ENCODE measurements around the gene CAPZA1. TPM values are rescaled to one million over a fixed set of nuclear protein-coding genes. Genes with fewer than 3 reads are reported as not detected.

CAPZA1 gene
- total RNA-seq, 1 donor from 2014 or later = 121 TPM

DNA sequence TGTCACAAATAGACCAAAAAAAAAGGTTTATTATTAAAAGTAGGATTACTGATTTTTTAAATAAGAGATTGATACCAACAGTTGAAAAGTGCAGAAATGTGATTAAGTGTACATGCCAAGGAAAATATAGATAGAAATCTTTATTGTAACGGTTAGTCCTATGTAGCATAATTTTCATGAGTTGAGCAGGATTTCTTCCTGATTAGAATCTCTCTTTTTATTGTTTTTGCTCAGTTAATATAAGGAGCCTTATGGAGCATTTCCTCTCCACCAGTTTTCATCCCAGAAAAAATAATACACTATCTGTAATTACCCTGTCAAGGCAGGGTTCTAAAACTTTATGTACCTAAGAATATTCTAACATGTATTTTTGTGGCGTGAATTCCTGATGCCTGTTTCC lies 23.4 kb downstream of the CAPZA1 start:
- Mint-ChIP-seq H3K27me3 (ENCODE audit: low read depth) (no peaks in the 10 kb centered on the region), H3K4me1 (ENCODE audit: low read depth) (peaks cover 5% of the 10 kb centered on the region), H3K4me3 (ENCODE audit: unreplicated experiment) (no peak overlapping the region), H3K9me3 (ENCODE audit: low read depth) (no peaks in the 10 kb centered on the region), H3K36me3 (ENCODE audit: low read depth) (peaks cover 6% of the 10 kb centered on the region), H3K27ac (ENCODE audit: unreplicated experiment) (no peak overlapping the region)
- TF ChIP-seq, protein P1, sequence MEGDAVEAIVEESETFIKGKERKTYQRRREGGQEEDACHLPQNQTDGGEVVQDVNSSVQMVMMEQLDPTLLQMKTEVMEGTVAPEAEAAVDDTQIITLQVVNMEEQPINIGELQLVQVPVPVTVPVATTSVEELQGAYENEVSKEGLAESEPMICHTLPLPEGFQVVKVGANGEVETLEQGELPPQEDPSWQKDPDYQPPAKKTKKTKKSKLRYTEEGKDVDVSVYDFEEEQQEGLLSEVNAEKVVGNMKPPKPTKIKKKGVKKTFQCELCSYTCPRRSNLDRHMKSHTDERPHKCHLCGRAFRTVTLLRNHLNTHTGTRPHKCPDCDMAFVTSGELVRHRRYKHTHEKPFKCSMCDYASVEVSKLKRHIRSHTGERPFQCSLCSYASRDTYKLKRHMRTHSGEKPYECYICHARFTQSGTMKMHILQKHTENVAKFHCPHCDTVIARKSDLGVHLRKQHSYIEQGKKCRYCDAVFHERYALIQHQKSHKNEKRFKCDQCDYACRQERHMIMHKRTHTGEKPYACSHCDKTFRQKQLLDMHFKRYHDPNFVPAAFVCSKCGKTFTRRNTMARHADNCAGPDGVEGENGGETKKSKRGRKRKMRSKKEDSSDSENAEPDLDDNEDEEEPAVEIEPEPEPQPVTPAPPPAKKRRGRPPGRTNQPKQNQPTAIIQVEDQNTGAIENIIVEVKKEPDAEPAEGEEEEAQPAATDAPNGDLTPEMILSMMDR (IDR thresholded peaks at IDR 0.05) = no peak
- no peak for DNase-seq (ENCODE audit: low spot score)

DNA sequence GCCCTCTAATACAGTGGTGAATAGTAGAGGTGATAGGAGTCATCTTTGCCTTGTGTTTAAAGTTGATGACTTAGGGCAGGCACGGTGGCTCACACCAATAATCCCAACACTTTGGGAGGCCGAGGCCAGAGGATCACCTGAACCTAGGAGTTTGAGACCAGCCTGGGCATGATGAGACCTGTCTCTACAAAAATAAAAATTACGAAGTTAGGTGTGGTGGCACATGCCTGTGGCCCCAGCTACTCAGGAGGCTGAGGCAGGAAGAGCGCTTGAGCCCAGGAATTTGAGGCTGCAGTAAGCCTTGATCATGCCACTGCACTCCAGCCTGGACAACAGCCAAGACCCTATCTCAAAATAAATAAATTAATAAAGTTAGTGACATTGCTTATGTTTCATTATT lies 26.6 kb downstream of the CAPZA1 start:
- TF ChIP-seq, protein P1 (IDR thresholded peaks at IDR 0.05) = no peak
- Mint-ChIP-seq H3K27ac (ENCODE audit: unreplicated experiment) (no peak overlapping the region), H3K9me3 (ENCODE audit: low read depth) (no peaks in the 10 kb centered on the region), H3K4me3 (ENCODE audit: unreplicated experiment) (no peak overlapping the region), H3K27me3 (ENCODE audit: low read depth) (no peaks in the 10 kb centered on the region), H3K36me3 (ENCODE audit: low read depth) (peaks cover 17% of the 10 kb centered on the region), H3K4me1 (ENCODE audit: low read depth) (peaks cover 4% of the 10 kb centered on the region)
- DNase-seq (ENCODE audit: low spot score) = no peak

DNA sequence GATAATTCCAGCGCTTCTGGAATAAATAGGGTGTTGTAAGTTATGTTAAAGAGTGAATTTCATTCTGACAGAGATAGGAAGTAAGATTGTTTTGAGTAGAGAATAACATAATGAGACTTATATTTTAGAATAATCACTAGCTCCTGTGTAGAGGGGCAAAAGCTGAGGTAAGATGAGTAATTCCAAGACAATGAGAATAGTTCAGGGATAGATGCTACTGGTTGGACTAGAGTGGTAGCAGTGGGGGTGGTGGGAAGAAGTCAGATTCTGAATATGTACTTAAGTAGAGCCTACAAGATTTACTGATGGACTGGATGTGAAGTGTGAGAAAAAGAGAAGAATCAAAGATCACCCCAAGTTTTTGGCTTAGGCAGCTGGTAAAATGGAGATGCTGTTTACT lies 31.6 kb downstream of the CAPZA1 start:
- peaks cover 11% of the 10 kb centered on the region for H3K4me1 Mint-ChIP-seq (ENCODE audit: low read depth)
- TF ChIP-seq, protein P1 (IDR thresholded peaks at IDR 0.05) = no peak
- H3K36me3 Mint-ChIP-seq (ENCODE audit: low read depth) = peaks cover 18% of the 10 kb centered on the region
- no peak for DNase-seq (ENCODE audit: low spot score)
- no peaks in the 10 kb centered on the region for H3K9me3 Mint-ChIP-seq (ENCODE audit: low read depth)
- no peak overlapping the region for H3K4me3 Mint-ChIP-seq (ENCODE audit: unreplicated experiment)
- H3K27ac Mint-ChIP-seq (ENCODE audit: unreplicated experiment) = no peak overlapping the region
- H3K27me3 Mint-ChIP-seq (ENCODE audit: low read depth) = no peaks in the 10 kb centered on the region

GRCh38 chr1:112665857-112666256 lies 46.2 kb downstream of the CAPZA1 start:
- Mint-ChIP-seq H3K27me3 (ENCODE audit: low read depth) (no peaks in the 10 kb centered on the region), H3K27ac (ENCODE audit: unreplicated experiment) (no peak overlapping the region), H3K4me1 (ENCODE audit: low read depth) (peaks cover 7% of the 10 kb centered on the region), H3K36me3 (ENCODE audit: low read depth) (peaks cover 44% of the 10 kb centered on the region), H3K9me3 (ENCODE audit: low read depth) (no peaks in the 10 kb centered on the region), H3K4me3 (ENCODE audit: unreplicated experiment) (no peak overlapping the region)
- TF ChIP-seq, protein P1 (IDR thresholded peaks at IDR 0.05) = no peak
- DNase-seq (ENCODE audit: low spot score) = no peak

DNA sequence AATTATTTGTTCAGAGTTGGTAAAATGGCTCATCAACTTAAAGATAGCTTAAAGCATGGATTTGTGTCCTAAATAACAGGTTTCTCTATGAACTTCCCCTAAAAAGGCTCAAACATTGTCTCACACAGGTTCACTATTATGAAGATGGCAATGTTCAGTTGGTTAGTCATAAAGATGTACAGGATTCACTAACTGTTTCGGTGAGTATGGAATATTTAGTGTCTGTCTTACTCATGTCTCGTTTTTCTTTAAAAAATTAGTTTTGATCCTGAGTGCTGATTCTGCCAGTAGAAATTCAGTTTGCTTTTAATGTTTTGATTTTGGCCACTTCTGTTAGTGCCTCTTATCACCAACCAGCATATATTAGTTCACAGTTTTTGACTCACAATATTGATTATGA lies 47.3 kb downstream of the CAPZA1 start:
- Mint-ChIP-seq H3K4me1 (ENCODE audit: low read depth) (peaks cover 7% of the 10 kb centered on the region), H3K4me3 (ENCODE audit: unreplicated experiment) (no peak overlapping the region), H3K9me3 (ENCODE audit: low read depth) (no peaks in the 10 kb centered on the region), H3K36me3 (ENCODE audit: low read depth) (peaks cover 40% of the 10 kb centered on the region), H3K27ac (ENCODE audit: unreplicated experiment) (no peak overlapping the region), H3K27me3 (ENCODE audit: low read depth) (no peaks in the 10 kb centered on the region)
- TF ChIP-seq, protein P1 (IDR thresholded peaks at IDR 0.05) = no peak
- no peak for DNase-seq (ENCODE audit: low spot score)

All from chondrocyte (in vitro differentiated cells).